Right lobe of liver (tissue), 4 donors: Measurements from ENCODE around the gene CCDC170.

Experiments used
- POLR2A ChIP-seq: fragments of 450-650 bp; IDR thresholded peaks from one replicate; pipeline ENCODE4 v1.6.1; 2017; ENCODE audit warnings: antibody characterized with exemption, mild to moderate bottlenecking
- TF ChIP-seq, protein P1 (sequence below), 4 donors: fragments of 200-600 bp in 3 of 4; fragments of 450-650 bp in 1 of 4; IDR thresholded peaks; one replicate each; pipeline versions ENCODE4 v1.5.1 to v1.8.0; 2016 to 2022; ENCODE audit warnings: antibody characterized with exemption in 4 of 4, mild to moderate bottlenecking in 2 of 4
- donor health status: DM: no; HTN: no; CAD: no.
- donor health status: DM: no; HTN: no; CAD: no.
- donor health status: DM: no; HTN: yes; CAD: no.

- TF ChIP-seq, protein P1, sequence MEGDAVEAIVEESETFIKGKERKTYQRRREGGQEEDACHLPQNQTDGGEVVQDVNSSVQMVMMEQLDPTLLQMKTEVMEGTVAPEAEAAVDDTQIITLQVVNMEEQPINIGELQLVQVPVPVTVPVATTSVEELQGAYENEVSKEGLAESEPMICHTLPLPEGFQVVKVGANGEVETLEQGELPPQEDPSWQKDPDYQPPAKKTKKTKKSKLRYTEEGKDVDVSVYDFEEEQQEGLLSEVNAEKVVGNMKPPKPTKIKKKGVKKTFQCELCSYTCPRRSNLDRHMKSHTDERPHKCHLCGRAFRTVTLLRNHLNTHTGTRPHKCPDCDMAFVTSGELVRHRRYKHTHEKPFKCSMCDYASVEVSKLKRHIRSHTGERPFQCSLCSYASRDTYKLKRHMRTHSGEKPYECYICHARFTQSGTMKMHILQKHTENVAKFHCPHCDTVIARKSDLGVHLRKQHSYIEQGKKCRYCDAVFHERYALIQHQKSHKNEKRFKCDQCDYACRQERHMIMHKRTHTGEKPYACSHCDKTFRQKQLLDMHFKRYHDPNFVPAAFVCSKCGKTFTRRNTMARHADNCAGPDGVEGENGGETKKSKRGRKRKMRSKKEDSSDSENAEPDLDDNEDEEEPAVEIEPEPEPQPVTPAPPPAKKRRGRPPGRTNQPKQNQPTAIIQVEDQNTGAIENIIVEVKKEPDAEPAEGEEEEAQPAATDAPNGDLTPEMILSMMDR (IDR thresholded peaks at IDR 0.05) = no peak
- TF ChIP-seq POLR2A = no peak
Measured at GRCh38 chr6:151652325-151652724, 158.5 kb downstream of the CCDC170 start.
